Measurements from ENCODE around the gene HBG1.

The HBG1 gene

DNA sequence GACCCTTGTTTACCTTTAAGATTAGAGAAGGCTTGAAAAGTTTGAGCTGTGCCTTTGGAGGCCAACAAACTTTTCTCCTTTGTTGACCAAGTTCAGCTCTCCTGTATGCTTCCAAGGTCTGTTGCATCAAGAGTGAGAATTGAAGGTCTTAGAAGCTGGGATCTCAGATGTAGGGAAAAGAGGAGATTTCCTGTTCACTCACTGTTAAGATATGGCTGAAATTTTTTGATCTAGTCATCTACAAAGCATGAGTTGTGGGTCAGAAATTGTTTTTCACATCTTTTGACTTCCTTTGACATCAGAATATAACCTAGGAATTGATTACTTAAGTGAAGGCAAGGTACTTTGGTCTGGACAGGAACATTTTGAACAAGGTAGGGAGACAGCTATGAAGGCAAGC is 40.0 kb upstream of the HBG1 start:
- TF ChIP-seq, protein P1, sequence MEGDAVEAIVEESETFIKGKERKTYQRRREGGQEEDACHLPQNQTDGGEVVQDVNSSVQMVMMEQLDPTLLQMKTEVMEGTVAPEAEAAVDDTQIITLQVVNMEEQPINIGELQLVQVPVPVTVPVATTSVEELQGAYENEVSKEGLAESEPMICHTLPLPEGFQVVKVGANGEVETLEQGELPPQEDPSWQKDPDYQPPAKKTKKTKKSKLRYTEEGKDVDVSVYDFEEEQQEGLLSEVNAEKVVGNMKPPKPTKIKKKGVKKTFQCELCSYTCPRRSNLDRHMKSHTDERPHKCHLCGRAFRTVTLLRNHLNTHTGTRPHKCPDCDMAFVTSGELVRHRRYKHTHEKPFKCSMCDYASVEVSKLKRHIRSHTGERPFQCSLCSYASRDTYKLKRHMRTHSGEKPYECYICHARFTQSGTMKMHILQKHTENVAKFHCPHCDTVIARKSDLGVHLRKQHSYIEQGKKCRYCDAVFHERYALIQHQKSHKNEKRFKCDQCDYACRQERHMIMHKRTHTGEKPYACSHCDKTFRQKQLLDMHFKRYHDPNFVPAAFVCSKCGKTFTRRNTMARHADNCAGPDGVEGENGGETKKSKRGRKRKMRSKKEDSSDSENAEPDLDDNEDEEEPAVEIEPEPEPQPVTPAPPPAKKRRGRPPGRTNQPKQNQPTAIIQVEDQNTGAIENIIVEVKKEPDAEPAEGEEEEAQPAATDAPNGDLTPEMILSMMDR (conservative IDR thresholded peaks at IDR 0.05; ENCODE audit: low read depth, low read length): no peak
- DNase-seq (ENCODE audit: low read depth): no peak
- no peak overlapping the region for H3K4me3 ChIP-seq (ENCODE audit: low read depth, low read length)

GRCh38 chr11:5288906-5289550 is 39.4 kb upstream of the HBG1 start:
- TF ChIP-seq, protein P1 (conservative IDR thresholded peaks at IDR 0.05; ENCODE audit: low read depth, low read length): no peak

DNA sequence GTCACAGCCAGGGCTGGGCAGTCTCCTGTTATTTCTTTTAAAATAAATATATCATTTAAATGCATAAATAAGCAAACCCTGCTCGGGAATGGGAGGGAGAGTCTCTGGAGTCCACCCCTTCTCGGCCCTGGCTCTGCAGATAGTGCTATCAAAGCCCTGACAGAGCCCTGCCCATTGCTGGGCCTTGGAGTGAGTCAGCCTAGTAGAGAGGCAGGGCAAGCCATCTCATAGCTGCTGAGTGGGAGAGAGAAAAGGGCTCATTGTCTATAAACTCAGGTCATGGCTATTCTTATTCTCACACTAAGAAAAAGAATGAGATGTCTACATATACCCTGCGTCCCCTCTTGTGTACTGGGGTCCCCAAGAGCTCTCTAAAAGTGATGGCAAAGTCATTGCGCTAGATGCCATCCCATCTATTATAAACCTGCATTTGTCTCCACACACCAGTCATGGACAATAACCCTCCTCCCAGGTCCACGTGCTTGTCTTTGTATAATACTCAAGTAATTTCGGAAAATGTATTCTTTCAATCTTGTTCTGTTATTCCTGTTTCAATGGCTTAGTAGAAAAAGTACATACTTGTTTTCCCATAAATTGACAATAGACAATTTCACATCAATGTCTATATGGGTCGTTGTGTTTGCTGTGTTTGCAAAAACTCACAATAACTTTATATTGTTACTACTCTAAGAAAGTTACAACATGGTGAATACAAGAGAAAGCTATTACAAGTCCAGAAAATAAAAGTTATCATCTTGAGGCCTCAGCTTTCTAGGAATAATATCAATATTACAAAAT is 38.6 kb upstream of the HBG1 start:
- TF ChIP-seq, protein P1 (conservative IDR thresholded peaks at IDR 0.05; ENCODE audit: low read depth, low read length): no peak
- no peak overlapping the region for H3K4me3 ChIP-seq (ENCODE audit: low read depth, low read length)
- peak; percentile 28 for DNase-seq (ENCODE audit: low read depth)

More at GRCh38 chr11:5288906-5289550, 39.4 kb upstream of the HBG1 start:
- no peak for DNase-seq (ENCODE audit: low read depth)
- H3K4me3 ChIP-seq (ENCODE audit: low read depth, low read length): no peak overlapping the region

DNA sequence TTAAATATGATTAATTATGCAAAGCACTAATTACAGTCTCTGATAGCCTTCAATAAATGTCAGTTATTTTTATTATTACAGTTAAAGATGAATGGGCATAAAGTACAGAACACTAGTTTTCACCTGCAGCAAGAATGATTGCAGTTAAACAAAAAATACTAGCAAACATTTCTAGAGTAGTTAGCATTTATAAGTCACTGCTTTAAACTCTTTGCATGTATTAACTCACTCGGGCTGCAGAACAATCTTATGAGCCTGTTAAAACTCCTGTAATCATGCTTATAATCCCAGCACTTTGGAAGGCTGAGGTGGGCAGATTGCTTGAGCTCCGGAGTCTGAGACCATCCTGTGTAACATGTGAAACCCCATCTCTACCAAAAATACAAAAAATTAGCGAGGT is 37.2 kb upstream of the HBG1 start:
- TF ChIP-seq, protein P1 (conservative IDR thresholded peaks at IDR 0.05; ENCODE audit: low read depth, low read length): no peak
- no peak overlapping the region for H3K4me3 ChIP-seq (ENCODE audit: low read depth, low read length)
- DNase-seq (ENCODE audit: low read depth): no peak

DNA sequence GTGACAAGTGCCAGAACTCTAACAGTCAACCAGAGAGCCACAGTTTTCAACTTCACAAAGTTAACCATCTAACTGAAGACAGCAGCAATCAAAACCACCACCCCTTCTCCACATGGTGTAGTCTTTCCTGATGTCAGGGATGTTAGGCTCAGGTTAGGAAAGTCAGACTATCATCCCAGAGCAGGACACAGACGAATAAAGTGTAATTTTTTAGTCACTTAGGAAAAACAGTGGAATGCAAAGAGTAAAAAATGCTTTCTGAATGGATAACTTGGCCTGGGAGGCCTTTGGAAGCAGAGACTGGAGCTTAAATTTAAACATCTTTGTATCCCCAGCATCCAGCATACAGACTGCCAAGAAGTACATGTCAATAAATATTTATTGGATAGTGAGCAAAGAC is 36.7 kb upstream of the HBG1 start:
- DNase-seq (ENCODE audit: low read depth): no peak
- no peak overlapping the region for H3K4me3 ChIP-seq (ENCODE audit: low read depth, low read length)
- TF ChIP-seq, protein P1 (conservative IDR thresholded peaks at IDR 0.05; ENCODE audit: low read depth, low read length): no peak

GRCh38 chr11:5285703-5286340 is 36.2 kb upstream of the HBG1 start:
- no peak overlapping the region for H3K4me3 ChIP-seq (ENCODE audit: low read depth, low read length)
- no peak for DNase-seq (ENCODE audit: low read depth)
- TF ChIP-seq, protein P1 (conservative IDR thresholded peaks at IDR 0.05; ENCODE audit: low read depth, low read length): no peak

All from choroid plexus epithelial cell (primary cell).